Measurements from ENCODE around the gene SREBF1.

Gene SREBF1

DNA sequence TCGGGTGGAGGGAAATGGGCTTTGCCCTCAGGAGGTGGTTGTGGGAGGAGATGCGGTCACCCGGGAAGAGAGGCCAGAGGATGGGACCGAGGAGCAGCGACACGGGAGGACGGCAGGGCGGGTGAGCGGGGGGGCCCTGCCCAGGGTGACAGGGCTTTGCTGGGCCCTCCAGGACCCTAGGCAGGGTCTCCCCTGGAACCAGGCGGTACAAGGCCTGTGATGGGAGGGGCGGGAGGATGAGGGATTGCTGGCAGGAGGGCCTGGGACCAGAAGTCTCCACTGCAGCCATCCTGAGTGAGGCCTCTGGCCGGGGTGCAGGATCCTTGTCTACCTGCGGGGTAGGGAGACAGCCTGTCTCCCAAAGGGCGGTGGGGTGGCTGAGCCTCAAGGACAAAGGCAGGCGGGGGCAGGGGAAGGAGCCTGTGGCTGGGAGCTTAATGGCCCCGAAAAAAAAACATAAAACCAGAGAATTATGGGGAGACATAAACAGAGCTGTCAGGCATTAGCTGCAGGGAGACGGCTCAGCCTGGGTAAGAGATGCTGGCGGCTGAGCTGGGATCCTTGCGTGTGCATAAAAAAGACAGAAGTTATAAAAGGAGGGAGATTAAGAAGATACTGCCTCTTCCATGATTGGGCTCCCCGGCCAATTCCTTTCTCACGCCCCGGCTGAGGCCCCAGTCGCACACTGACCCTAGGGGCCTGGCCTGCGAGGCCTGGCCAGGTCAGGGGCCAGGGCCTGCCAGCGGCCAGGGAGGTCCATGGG lies 66.7 kb downstream of the SREBF1 start:
- ChIA-PET POLR2A (no interaction called here), CTCF (interaction anchor here (0.6 kb wide), 1 partner anchor 155 kb away, joined by 3 read pairs; no protein-coding TSS in a partner anchor)
- TF ChIP-seq, protein P1, sequence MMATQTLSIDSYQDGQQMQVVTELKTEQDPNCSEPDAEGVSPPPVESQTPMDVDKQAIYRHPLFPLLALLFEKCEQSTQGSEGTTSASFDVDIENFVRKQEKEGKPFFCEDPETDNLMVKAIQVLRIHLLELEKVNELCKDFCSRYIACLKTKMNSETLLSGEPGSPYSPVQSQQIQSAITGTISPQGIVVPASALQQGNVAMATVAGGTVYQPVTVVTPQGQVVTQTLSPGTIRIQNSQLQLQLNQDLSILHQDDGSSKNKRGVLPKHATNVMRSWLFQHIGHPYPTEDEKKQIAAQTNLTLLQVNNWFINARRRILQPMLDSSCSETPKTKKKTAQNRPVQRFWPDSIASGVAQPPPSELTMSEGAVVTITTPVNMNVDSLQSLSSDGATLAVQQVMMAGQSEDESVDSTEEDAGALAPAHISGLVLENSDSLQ (IDR thresholded peaks at IDR 0.05), result no peak
- no peak for TF ChIP-seq ARNT (IDR thresholded peaks at IDR 0.05)
- TF ChIP-seq ELF4 (IDR thresholded peaks at IDR 0.05), result no peak
- no peak for TF ChIP-seq HDGF (IDR thresholded peaks at IDR 0.05; ENCODE audit: borderline replicate concordance)
- no peak for TF ChIP-seq FOXK2 (IDR thresholded peaks at IDR 0.05)
- no peak for TF ChIP-seq FOXA1 (IDR thresholded peaks at IDR 0.05)
- no peak for TF ChIP-seq SUZ12 (IDR thresholded peaks at IDR 0.05)
- TF ChIP-seq ZNF384 (IDR thresholded peaks at IDR 0.05), result no peak
- no peak for TF ChIP-seq L3MBTL2 (conservative IDR thresholded peaks at IDR 0.05)
- TF ChIP-seq CTBP1 (IDR thresholded peaks at IDR 0.05; ENCODE audit: borderline replicate concordance), result no peak
- no peak for TF ChIP-seq NFRKB (IDR thresholded peaks at IDR 0.05)
- TF ChIP-seq LEF1 (IDR thresholded peaks at IDR 0.05; ENCODE audit: borderline replicate concordance), result no peak
- no peak for TF ChIP-seq SP1 (IDR thresholded peaks at IDR 0.05)
- TF ChIP-seq BHLHE40 (IDR thresholded peaks at IDR 0.05; ENCODE audit: borderline replicate concordance), result no peak
- no peak for TF ChIP-seq FOXM1 (IDR thresholded peaks at IDR 0.05; ENCODE audit: borderline replicate concordance)
- TF ChIP-seq TARDBP (IDR thresholded peaks at IDR 0.05), result no peak
- no peak for DNase-seq (ENCODE audit: extremely low spot score)

DNA sequence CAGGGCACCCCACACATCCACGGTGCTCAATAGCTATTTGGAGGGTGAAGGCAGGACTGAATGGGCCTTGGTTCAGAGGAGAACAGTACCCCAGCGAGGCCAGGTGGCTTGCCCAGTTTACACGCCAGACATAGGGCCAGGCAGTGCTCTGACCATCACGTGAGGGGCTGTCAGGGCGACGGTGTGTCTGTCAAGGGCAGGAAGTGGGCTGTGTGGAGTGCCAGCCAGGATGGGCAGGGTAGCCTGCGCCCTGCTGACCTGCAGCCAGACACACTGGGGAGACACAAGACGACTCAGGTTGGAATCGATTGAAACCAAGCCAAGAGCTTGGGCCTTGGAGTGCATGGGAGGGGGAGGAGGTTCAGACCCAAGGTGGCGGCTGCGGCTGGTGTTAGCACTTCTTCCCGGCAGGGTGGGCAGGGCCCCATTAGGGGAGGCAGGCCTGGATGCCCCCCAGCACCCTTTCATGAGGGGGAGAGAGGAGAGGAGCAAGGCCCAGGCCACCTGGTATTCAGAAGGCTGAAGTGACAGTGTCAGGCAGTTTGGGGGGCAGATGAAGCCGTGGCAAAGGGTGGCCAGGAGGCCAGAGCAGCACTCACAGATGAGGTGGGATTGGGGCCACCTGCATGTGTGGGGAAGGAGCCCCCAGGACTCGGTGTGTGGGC lies 68.2 kb downstream of the SREBF1 start:
- POLR2A ChIA-PET, result no interaction called here
- CTCF ChIA-PET, result interaction anchor here (0.7 kb wide), 1 partner anchor 49 kb away, joined by 3 read pairs; no protein-coding TSS in a partner anchor
- TF ChIP-seq TARDBP (IDR thresholded peaks at IDR 0.05) (no peak), FOXA1 (IDR thresholded peaks at IDR 0.05) (no peak)
- no peak for DNase-seq (ENCODE audit: extremely low spot score)

DNA sequence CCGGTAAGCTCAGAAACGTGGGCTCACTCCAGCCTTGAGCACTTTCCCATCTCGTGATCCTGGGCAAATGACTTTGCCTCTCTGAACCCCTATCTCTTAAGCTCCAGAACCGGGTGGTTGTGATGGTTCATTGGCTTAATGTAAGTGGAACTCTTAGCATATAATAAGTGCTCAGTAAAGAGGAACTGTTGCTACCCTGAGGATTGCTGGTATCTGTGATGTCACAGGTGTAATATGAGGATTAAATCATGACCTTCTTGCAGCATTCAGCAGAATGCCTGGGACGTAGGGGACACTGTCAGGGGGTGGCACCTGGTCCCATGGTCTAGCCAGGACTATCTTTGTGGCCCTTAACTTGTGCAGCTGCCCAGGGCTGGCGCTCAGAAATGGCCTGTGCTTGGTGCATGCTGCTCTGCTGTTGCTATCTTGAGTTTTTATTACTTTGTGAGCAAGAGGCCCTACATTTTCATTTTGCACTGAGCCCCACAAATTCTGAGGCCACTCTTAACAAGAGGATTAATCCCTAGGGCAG lies 68.8 kb downstream of the SREBF1 start:
- POLR2A ChIA-PET, result no interaction called here
- DNase-seq (ENCODE audit: extremely low spot score), result no peak
- CTCF ChIA-PET, result no interaction called here
- TF ChIP-seq HDGF (IDR thresholded peaks at IDR 0.05; ENCODE audit: borderline replicate concordance) (no peak), L3MBTL2 (conservative IDR thresholded peaks at IDR 0.05) (no peak), SP1 (IDR thresholded peaks at IDR 0.05) (no peak), ZNF384 (IDR thresholded peaks at IDR 0.05) (no peak), CTBP1 (IDR thresholded peaks at IDR 0.05; ENCODE audit: borderline replicate concordance) (no peak), ARNT (IDR thresholded peaks at IDR 0.05) (no peak), TARDBP (IDR thresholded peaks at IDR 0.05) (no peak), LEF1 (IDR thresholded peaks at IDR 0.05; ENCODE audit: borderline replicate concordance) (no peak), FOXA1 (IDR thresholded peaks at IDR 0.05) (no peak), FOXM1 (IDR thresholded peaks at IDR 0.05; ENCODE audit: borderline replicate concordance) (no peak), NFRKB (IDR thresholded peaks at IDR 0.05) (no peak), SUZ12 (IDR thresholded peaks at IDR 0.05) (no peak), ELF4 (IDR thresholded peaks at IDR 0.05) (no peak), FOXK2 (IDR thresholded peaks at IDR 0.05) (no peak)
- TF ChIP-seq, protein P1 (IDR thresholded peaks at IDR 0.05), result no peak

DNA sequence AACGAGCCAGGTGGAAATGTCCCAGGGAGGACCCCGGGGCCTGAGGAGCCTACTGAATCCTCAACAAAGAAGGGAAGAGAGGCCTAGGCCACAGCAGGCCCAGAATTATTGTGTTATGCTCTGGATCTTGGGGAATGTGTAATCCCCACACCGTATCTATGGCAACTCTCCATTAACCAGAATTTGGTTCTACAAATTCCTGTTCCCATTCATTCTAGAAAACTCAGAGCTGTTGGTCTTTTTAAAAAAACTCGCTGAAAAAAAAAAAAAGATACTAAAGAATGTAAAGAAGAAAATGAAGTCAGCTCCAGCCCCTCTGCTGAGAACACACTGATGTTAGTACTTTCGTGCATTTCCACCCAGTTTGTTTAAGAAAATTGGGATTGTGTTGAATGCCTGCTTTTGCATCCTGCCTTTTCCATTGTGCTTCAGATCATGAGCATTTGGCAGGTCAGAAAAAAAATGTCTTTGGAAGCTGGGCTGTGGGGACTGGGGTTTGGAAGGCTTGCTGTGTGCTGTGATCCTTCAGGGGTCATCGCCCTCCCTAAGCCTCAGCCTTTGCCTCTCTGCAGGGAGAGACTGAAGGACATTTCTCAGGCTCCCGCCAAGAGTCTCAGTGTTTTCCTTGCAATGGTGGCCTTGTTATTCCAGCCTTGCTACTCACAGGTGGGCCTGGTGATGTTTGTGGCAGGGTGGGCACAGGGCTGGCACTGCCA lies 69.5 kb downstream of the SREBF1 start:
- TF ChIP-seq ARNT (IDR thresholded peaks at IDR 0.05), result no peak
- TF ChIP-seq BHLHE40 (IDR thresholded peaks at IDR 0.05; ENCODE audit: borderline replicate concordance), result no peak
- TF ChIP-seq, protein P1 (IDR thresholded peaks at IDR 0.05), result no peak
- no peak for TF ChIP-seq TARDBP (IDR thresholded peaks at IDR 0.05)
- TF ChIP-seq LEF1 (IDR thresholded peaks at IDR 0.05; ENCODE audit: borderline replicate concordance), result no peak
- CTCF ChIA-PET, result no interaction called here
- POLR2A ChIA-PET, result no interaction called here
- DNase-seq (ENCODE audit: extremely low spot score), result no peak

GRCh38 chr17:17766744-17767120 lies 70.1 kb downstream of the SREBF1 start:
- TF ChIP-seq SP1 (IDR thresholded peaks at IDR 0.05), result no peak
- TF ChIP-seq ELF4 (IDR thresholded peaks at IDR 0.05), result no peak
- no peak for TF ChIP-seq ZNF384 (IDR thresholded peaks at IDR 0.05)
- no peak for TF ChIP-seq CTBP1 (IDR thresholded peaks at IDR 0.05; ENCODE audit: borderline replicate concordance)
- TF ChIP-seq BHLHE40 (IDR thresholded peaks at IDR 0.05; ENCODE audit: borderline replicate concordance), result no peak
- no peak for TF ChIP-seq HDGF (IDR thresholded peaks at IDR 0.05; ENCODE audit: borderline replicate concordance)
- TF ChIP-seq, protein P1 (IDR thresholded peaks at IDR 0.05), result no peak
- no peak for TF ChIP-seq FOXK2 (IDR thresholded peaks at IDR 0.05)
- no peak for TF ChIP-seq SUZ12 (IDR thresholded peaks at IDR 0.05)
- TF ChIP-seq FOXM1 (IDR thresholded peaks at IDR 0.05; ENCODE audit: borderline replicate concordance), result no peak
- no peak for TF ChIP-seq L3MBTL2 (conservative IDR thresholded peaks at IDR 0.05)
- no peak for TF ChIP-seq TARDBP (IDR thresholded peaks at IDR 0.05)
- ChIA-PET CTCF (interaction anchor here (0.5 kb wide), 1 partner anchor 10 kb away, joined by 3 read pairs; no protein-coding TSS in a partner anchor), POLR2A (no interaction called here)
- DNase-seq (ENCODE audit: extremely low spot score), result no peak
